Common myeloid progenitor, CD34-positive (primary cell): ENCODE results near the gene ABHD11.
A peak's percentile ranks its signal among the peaks of the same experiment; 100 is the strongest.
"Not testable (repeated sequence)": the region's sequence is repeated elsewhere in the genome, so short reads cannot be mapped to it uniquely, and the experiment has no call there.

Source experiments
- CTCF ChIA-PET: fragments of 350-600 bp; sonication (Branson Sonifier 250); formaldehyde crosslinking; loops from one replicate; lab custom pipeline; 2021; ENCODE audit warnings: antibody characterized with exemption; lab: Charles Lee
- POLR2A ChIA-PET: fragments of 350-600 bp; sonication (Branson Sonifier 250); formaldehyde crosslinking; loops from one replicate; lab custom pipeline; 2021; ENCODE audit warnings: antibody characterized with exemption; lab: Charles Lee
- DNase-seq, 3 donors: peaks; one replicate each; pipeline versions ENCODE4 v3.0.0 to v3.0.0-alpha.2; 2013
- H3K27ac ChIP-seq, 2 experiments: 1 replicate in 1 of 2; 2 replicates in 1 of 2; pipeline ENCODE4 v1.7.0; 2013; ENCODE audit warnings: inconsistent platforms in 2 of 2, low read length in 2 of 2, mild to moderate bottlenecking in 2 of 2, low read depth in 1 of 2, moderate library complexity in 1 of 2; ENCODE audit not compliant: severe bottlenecking in 2 of 2, insufficient read depth in 1 of 2, poor library complexity in 1 of 2
- H3K27me3 ChIP-seq, 5 experiments: replicated peaks in 2 of 5; 1 replicate in 3 of 5; 2 replicates in 2 of 5; pipeline versions ENCODE4 v1.6.1 to v1.7.0; 2013; ENCODE audit warnings: low read length in 4 of 5, mild to moderate bottlenecking in 2 of 5, moderate library complexity in 2 of 5, inconsistent platforms in 1 of 5; ENCODE audit not compliant: insufficient read depth in 5 of 5, control insufficient read depth in 4 of 5
- H3K36me3 ChIP-seq, 4 experiments: 1 replicate in 2 of 4; 2 replicates in 2 of 4; pipeline versions ENCODE4 v1.6.1 to v1.7.0; 2013; ENCODE audit warnings: low read length in 3 of 4, control low read depth in 1 of 4, mild to moderate bottlenecking in 1 of 4; ENCODE audit not compliant: control insufficient read depth in 4 of 4, insufficient read depth in 4 of 4
- H3K4me1 ChIP-seq, 4 experiments: 1 replicate in 3 of 4; 2 replicates in 1 of 4; pipeline versions ENCODE4 v1.6.1 to v1.7.1; 2013; ENCODE audit warnings: low read length in 3 of 4, mild to moderate bottlenecking in 3 of 4, control low read depth in 1 of 4, inconsistent platforms in 1 of 4, moderate library complexity in 1 of 4; ENCODE audit not compliant: control insufficient read depth in 4 of 4, insufficient read depth in 4 of 4; ENCODE audit errors: control extremely low read depth in 1 of 4
- H3K4me3 ChIP-seq, 7 experiments: 1 replicate in 4 of 7; 2 replicates in 3 of 7; pipeline versions ENCODE4 v1.5.1 to v1.7.0; 2013; ENCODE audit warnings: mild to moderate bottlenecking in 7 of 7, low read length in 6 of 7, moderate library complexity in 6 of 7, inconsistent platforms in 2 of 7, low read depth in 2 of 7, control low read depth in 1 of 7; ENCODE audit not compliant: insufficient read depth in 4 of 7, control insufficient read depth in 1 of 7; ENCODE audit errors: extremely low read depth in 1 of 7
- H3K9me3 ChIP-seq, 5 experiments: 1 replicate in 4 of 5; 2 replicates in 1 of 5; pipeline versions ENCODE4 v1.6.1 to v1.7.1; 2013; ENCODE audit warnings: low read length in 4 of 5, mild to moderate bottlenecking in 2 of 5, inconsistent platforms in 1 of 5, low read depth in 1 of 5, moderate library complexity in 1 of 5; ENCODE audit not compliant: control insufficient read depth in 4 of 5, insufficient read depth in 2 of 5; ENCODE audit errors: control extremely low read depth in 1 of 5
- WGBS: methylation state at CpG from one replicate; pipeline ENCODE4 v1.1.5; 2013; ENCODE audit not compliant: insufficient coverage; 5-methylcytosine and 5-hydroxymethylcytosine counted together

Gene ABHD11

GRCh38 chr7:73717025-73717807, 21.4 kb downstream of the ABHD11 start:
- Histone ChIP-seq H3K36me3 (no peaks in the 10 kb centered on the region), H3K4me3 (peak overlapping the region in 1 of 7 experiments; percentile 19), H3K27ac (no peak overlapping the region), H3K27me3 (peaks cover 0 to 89% (median 46%) of the 10 kb centered on the region in 5 experiments), H3K9me3 (no peaks in the 10 kb centered on the region), H3K4me1 (peaks cover 0 to 46% (median 42%) of the 10 kb centered on the region in 4 experiments)
- no peak for DNase-seq
- ChIA-PET CTCF (interaction anchor here (0.5 to 3.0 kb wide), 9 partner anchors 11 to 118 kb away, joined by 3 to 9 read pairs (median 3); no protein-coding TSS in a partner anchor), POLR2A (interaction anchor here (1.0 kb wide), 1 partner anchor 10 kb away, joined by 3 read pairs; no protein-coding TSS in a partner anchor)
- 56% methylated on average over 3 of the region's 13 CpGs for WGBS

GRCh38 chr7:73716318-73716890, 22.2 kb downstream of the ABHD11 start:
- no peak for DNase-seq
- Histone ChIP-seq H3K36me3 (no peaks in the 10 kb centered on the region), H3K27me3 (peaks cover 0 to 89% (median 42%) of the 10 kb centered on the region in 5 experiments), H3K4me1 (peaks cover 0 to 46% (median 42%) of the 10 kb centered on the region in 4 experiments), H3K27ac (no peak overlapping the region), H3K4me3 (no peak overlapping the region), H3K9me3 (no peaks in the 10 kb centered on the region)
- POLR2A ChIA-PET = no interaction called here
- 0% methylated on average over 1 of the region's 4 CpGs for WGBS
- CTCF ChIA-PET = interaction anchor here (0.5 to 3.0 kb wide), 10 partner anchors 10 to 117 kb away, joined by 3 to 12 read pairs (median 4); no protein-coding TSS in a partner anchor

GRCh38 chr7:73715648-73716317, 22.8 kb downstream of the ABHD11 start:
- ChIA-PET POLR2A (no interaction called here), CTCF (interaction anchor here (0.7 to 3.0 kb wide), 10 partner anchors 9 to 147 kb away, joined by 3 to 12 read pairs (median 4); no protein-coding TSS in a partner anchor)
- peak; percentile 69 to 91 (median 85) for DNase-seq
- no peaks in the 10 kb centered on the region for H3K36me3 ChIP-seq
- H3K27ac ChIP-seq = no peak overlapping the region
- no peak overlapping the region for H3K4me3 ChIP-seq
- 29% methylated on average over 16 of the region's 16 CpGs for WGBS
- peaks cover 0 to 46% (median 42%) of the 10 kb centered on the region in 4 experiments for H3K4me1 ChIP-seq
- no peaks in the 10 kb centered on the region for H3K9me3 ChIP-seq
- peaks cover 0 to 89% (median 39%) of the 10 kb centered on the region in 5 experiments for H3K27me3 ChIP-seq

GRCh38 chr7:73713319-73713718, 25.3 kb downstream of the ABHD11 start:
- H3K36me3 ChIP-seq, H3K4me3 ChIP-seq, H3K27ac ChIP-seq, H3K9me3 ChIP-seq, DNase-seq: not testable (repeated sequence)
- peaks cover 0 to 89% (median 34%) of the 10 kb centered on the region in 5 experiments for H3K27me3 ChIP-seq
- 92% methylated on average over 5 of the region's 6 CpGs for WGBS
- peaks cover 0 to 30% (median 28%) of the 10 kb centered on the region in 4 experiments for H3K4me1 ChIP-seq
- POLR2A ChIA-PET = interaction anchor here (1.1 kb wide), 1 partner anchor 8 kb away, joined by 3 read pairs; no protein-coding TSS in a partner anchor
- CTCF ChIA-PET = interaction anchor here (0.6 to 3.2 kb wide), 5 partner anchors 9 to 60 kb away, joined by 3 to 12 read pairs (median 6); no protein-coding TSS in a partner anchor

- Histone ChIP-seq H3K4me3 (no peak overlapping the region), H3K4me1 (peaks cover 0 to 25% (median 22%) of the 10 kb centered on the region in 4 experiments), H3K27ac (no peak overlapping the region), H3K9me3 (no peaks in the 10 kb centered on the region), H3K27me3 (peaks cover 0 to 89% (median 34%) of the 10 kb centered on the region in 5 experiments), H3K36me3 (no peaks in the 10 kb centered on the region)
- WGBS = 67% methylated on average over 1 of the region's 1 CpG
- ChIA-PET POLR2A (no interaction called here), CTCF (interaction anchor here (1.8 to 3.2 kb wide), 4 partner anchors 9 to 13 kb away, joined by 5 to 9 read pairs (median 6); no protein-coding TSS in a partner anchor)
- no peak for DNase-seq
Observed at GRCh38 chr7:73712773-73713172, 25.8 kb downstream of the ABHD11 start.

GRCh38 chr7:73708961-73709549, 29.5 kb downstream of the ABHD11 start:
- ChIA-PET POLR2A (no interaction called here), CTCF (interaction anchor here (0.7 to 1.4 kb wide), 2 partner anchors 9 to 44 kb away, joined by 3 to 4 read pairs; no protein-coding TSS in a partner anchor)
- no peak overlapping the region for H3K4me3 ChIP-seq
- H3K9me3 ChIP-seq = no peaks in the 10 kb centered on the region
- DNase-seq = no peak
- no peak overlapping the region for H3K27ac ChIP-seq
- H3K4me1 ChIP-seq = peaks cover 0 to 14% (median 6%) of the 10 kb centered on the region in 4 experiments
- H3K36me3 ChIP-seq = no peaks in the 10 kb centered on the region
- 87% methylated on average over 13 of the region's 16 CpGs for WGBS
- H3K27me3 ChIP-seq = peaks cover 0 to 93% (median 38%) of the 10 kb centered on the region in 5 experiments
